ENCODE data around the gene ZFPM1. TPM values are rescaled to one million over a fixed set of nuclear protein-coding genes. Genes with fewer than 3 reads are reported as not detected.

The ZFPM1 gene
- total and polyA plus RNA-seq, 2 of the 8 experiments (the other 6 are each of a cell fraction or from before 2014, with no cell fraction given) = 0.74 to 4.8 TPM

DNA sequence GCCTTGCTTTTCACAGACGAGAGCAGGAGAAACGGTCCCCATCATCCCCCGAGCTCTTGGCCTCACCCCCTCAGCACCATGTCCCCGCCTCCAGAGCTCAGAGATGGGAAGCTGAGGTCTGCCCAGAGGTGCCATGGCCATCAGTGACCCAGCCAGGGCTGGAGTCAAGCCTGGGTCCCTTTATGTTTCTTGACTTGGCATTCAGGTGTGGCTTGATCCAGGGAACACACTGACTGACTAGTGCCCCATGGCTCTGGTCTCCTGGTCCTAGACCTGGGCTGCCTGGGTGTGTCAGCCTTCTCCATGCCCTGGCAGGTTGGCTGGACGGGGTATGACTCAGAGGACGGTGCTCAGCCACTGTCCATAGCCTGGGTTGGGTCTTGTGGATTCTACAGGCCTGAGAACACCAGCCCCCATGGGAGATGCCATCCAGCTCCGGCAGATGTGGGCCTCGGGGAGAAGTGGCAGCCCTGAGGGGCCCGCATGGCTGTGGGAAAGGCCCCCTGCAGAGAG, 54.2 kb downstream of the ZFPM1 start:
- H2BK20ac ChIP-seq (ENCODE audit: low read length) = no peak overlapping the region
- H3K4ac ChIP-seq (replicated peaks; ENCODE audit: insufficient read length, low read depth, low read length) = no peak overlapping the region
- no peak for DNase-seq (ENCODE audit: low read depth in 1 of 2, low spot score in 2 of 2)
- H2BK15ac ChIP-seq (ENCODE audit: low read length) = no peak overlapping the region
- no peak overlapping the region for H2BK120ac ChIP-seq (replicated peaks; ENCODE audit: low read depth, low read length)
- H3K27ac ChIP-seq (ENCODE audit: low read depth, low read length) = no peak overlapping the region
- no peak overlapping the region for H3K23ac ChIP-seq (ENCODE audit: insufficient read length)
- H3K27me3 ChIP-seq (replicated peaks in 1 of 4; ENCODE audit: control insufficient read depth in 3 of 4, extremely low read depth in 1 of 4, insufficient read depth in 3 of 4, low read length in 3 of 4) = no peaks in the 10 kb centered on the region
- H3K18ac ChIP-seq (ENCODE audit: extremely low read depth, low read length) = no peak overlapping the region
- H4K5ac ChIP-seq (ENCODE audit: insufficient read length, low read depth, low read length) = no peak overlapping the region
- no peak overlapping the region for H3K14ac ChIP-seq (ENCODE audit: insufficient read length)
- no peak overlapping the region for H2BK12ac ChIP-seq (ENCODE audit: low read depth, low read length)
- TF ChIP-seq GTF2F1 (IDR thresholded peaks at IDR 0.05; ENCODE audit: borderline replicate concordance, low read depth, low read length) (no peak), TEAD4 (IDR thresholded peaks at IDR 0.05; ENCODE audit: low read depth, low read length) (no peak), JUND (IDR thresholded peaks at IDR 0.05; ENCODE audit: low read length) (no peak), BRCA1 (IDR thresholded peaks at IDR 0.05; ENCODE audit: low read depth, low read length) (no peak), HDAC2 (IDR thresholded peaks at IDR 0.05; ENCODE audit: borderline replicate concordance in 1 of 2, low read depth in 2 of 2, low read length in 2 of 2) (no peak), TCF12 (IDR thresholded peaks at IDR 0.05; ENCODE audit: low read depth, low read length) (no peak), EZH2 (IDR thresholded peaks at IDR 0.05; ENCODE audit: low read depth, low read length, severe bottlenecking) (no peak), YY1 (IDR thresholded peaks at IDR 0.05; ENCODE audit: low read depth, low read length) (no peak), KDM4A (IDR thresholded peaks at IDR 0.05; ENCODE audit: low read depth, low read length, severe bottlenecking) (no peak), TBP (IDR thresholded peaks at IDR 0.05; ENCODE audit: low read depth, low read length) (no peak), NRF1 (IDR thresholded peaks at IDR 0.05; ENCODE audit: low read depth, low read length) (no peak), SUZ12 (IDR thresholded peaks at IDR 0.05; ENCODE audit: low read length) (no peak), SIN3A (conservative IDR thresholded peaks at IDR 0.05 in 1 of 2, IDR thresholded peaks at IDR 0.05 in 1 of 2; ENCODE audit: low read depth in 1 of 2, low read length in 2 of 2) (no peak), ZNF274 (IDR thresholded peaks at IDR 0.05; ENCODE audit: borderline replicate concordance, extremely low read depth, low read length) (no peak), EGR1 (IDR thresholded peaks at IDR 0.05; ENCODE audit: borderline replicate concordance, low read depth, low read length) (no peak)
- no peak overlapping the region for H4K91ac ChIP-seq (replicated peaks; ENCODE audit: insufficient read length, low read length)
- no peaks in the 10 kb centered on the region for H3K79me2 ChIP-seq (ENCODE audit: control insufficient read depth in 1 of 2, insufficient read depth in 2 of 2, low read length in 2 of 2)
- no peaks in the 10 kb centered on the region for H3K79me1 ChIP-seq (ENCODE audit: low read depth, low read length)
- no peaks in the 10 kb centered on the region for H3K23me2 ChIP-seq (ENCODE audit: low read depth, low read length)
- no peak overlapping the region for H3K4me2 ChIP-seq (ENCODE audit: insufficient read depth in 1 of 2, low read depth in 2 of 2, low read length in 2 of 2)
- H2BK5ac ChIP-seq (ENCODE audit: low read depth, low read length) = no peak overlapping the region
- H4K20me1 ChIP-seq (replicated peaks in 1 of 2; ENCODE audit: control insufficient read depth in 1 of 2, insufficient read depth in 2 of 2, low read length in 2 of 2) = peaks cover 0 to 3% of the 10 kb centered on the region in 2 experiments
- H3K9ac ChIP-seq (replicated peaks in 1 of 4; ENCODE audit: extremely low read depth in 1 of 4, low read depth in 3 of 4, low read length in 3 of 4) = no peak overlapping the region
- POLR2A ChIA-PET (ENCODE audit: partially characterized antibody) = no interaction called here
- no peaks in the 10 kb centered on the region for H3K36me3 ChIP-seq (ENCODE audit: control insufficient read depth in 2 of 4, insufficient read depth in 4 of 4, low read length in 3 of 4)
- FAIRE-seq = no peak
- no peak overlapping the region for H3K56ac ChIP-seq (replicated peaks; ENCODE audit: insufficient read length, low read depth, low read length)
- no peaks in the 10 kb centered on the region for H3K4me1 ChIP-seq (replicated peaks in 1 of 4; ENCODE audit: control insufficient read depth in 3 of 4, insufficient read depth in 4 of 4, low read length in 3 of 4)
- no peaks in the 10 kb centered on the region for H3K9me3 ChIP-seq (ENCODE audit: insufficient read depth in 2 of 2, low read depth in 1 of 2, low read length in 1 of 2)
- CTCF ChIA-PET (ENCODE audit: partially characterized antibody) = interaction anchor here (1.2 to 1.3 kb wide), 2 partner anchors 12 to 25 kb away, joined by 3 to 7 read pairs; no protein-coding TSS in a partner anchor
- WGBS, 2 experiments (ENCODE audit: extremely low coverage in 1 of 2, insufficient coverage in 1 of 2, insufficient read length in 1 of 2, insufficient replicate concordance in 2 of 2, low coverage in 1 of 2, low lambda C conversion rate in 2 of 2, missing lambda C conversion rate in 1 of 2) = 88% methylated on average over 9 of the region's 9 CpGs; no CpG with 5 or more reads in 1 of the 2 experiments
- no peak overlapping the region for H2AFZ ChIP-seq (ENCODE audit: low read length)
- H2AK5ac ChIP-seq (ENCODE audit: low read depth, low read length) = no peak overlapping the region
- no peak overlapping the region for H4K8ac ChIP-seq (ENCODE audit: extremely low read depth, insufficient read depth, low read length)
- H3K4me3 ChIP-seq (ENCODE audit: extremely low read depth in 1 of 4, insufficient read depth in 2 of 4, low read depth in 3 of 4, low read length in 4 of 4) = no peak overlapping the region
